OCI-LY3 (cell line): ENCODE data around the gene ACTBL2.

ENCODE experiments used
- H2AFZ ChIP-seq: fragments of 200-600, 300-600 bp; shearing (Covaris generic); 2 replicates; pipeline ENCODE4 v1.6.0; 2014; ENCODE audit warnings: antibody characterized with exemption, low read depth, low read length
- H3K27ac ChIP-seq: fragments of 200-600, 300-600 bp; sonication (generic); 2 replicates; pipeline ENCODE4 v1.5.1; 2014; ENCODE audit warnings: mild to moderate bottlenecking, low read length, moderate library complexity, mixed read lengths
- H3K27me3 ChIP-seq: fragments of 200-600, 300-600 bp; sonication (generic); 2 replicates; pipeline ENCODE4 v1.6.1; 2014; ENCODE audit warnings: low read depth, low read length, mixed read lengths
- H3K36me3 ChIP-seq: fragments of 200-600, 300-600 bp; sonication (generic); replicated peaks from 2 replicates; pipeline ENCODE3; 2014; ENCODE audit warnings: low read depth, low read length, mixed read lengths
- H3K4me1 ChIP-seq: fragments of 300-600, 200-600 bp; sonication (generic); 2 replicates; pipeline ENCODE4 v1.6.1; 2014; ENCODE audit warnings: low read length, mixed read lengths
- H3K4me2 ChIP-seq: fragments of 200-600, 300-600 bp; sonication (generic); 2 replicates; pipeline ENCODE4 v1.6.1; 2014; ENCODE audit warnings: low read length, mixed read lengths
- H3K4me3 ChIP-seq: fragments of 300-600, 200-600 bp; sonication (generic); 2 replicates; pipeline ENCODE4 v1.5.1; 2014; ENCODE audit warnings: antibody characterized with exemption, mild to moderate bottlenecking, low read length, moderate library complexity
- H3K79me2 ChIP-seq: fragments of 300-600, 200-600 bp; shearing (Covaris generic); 2 replicates; pipeline ENCODE4 v1.6.1; 2014; ENCODE audit warnings: mild to moderate bottlenecking, low read length, mixed read lengths
- H3K9ac ChIP-seq: fragments of 300-600, 200-600 bp; shearing (Covaris generic); 2 replicates; pipeline ENCODE4 v1.6.0; 2014; ENCODE audit warnings: mild to moderate bottlenecking, low read length, moderate library complexity
- H3K9me3 ChIP-seq: fragments of 200-600, 300-600 bp; shearing (Covaris generic); 2 replicates; pipeline ENCODE4 v1.6.1; 2014; ENCODE audit warnings: low read length, mixed read lengths; ENCODE audit not compliant: insufficient read depth
- H4K20me1 ChIP-seq: fragments of 200-600, 300-600 bp; sonication (generic); 2 replicates; pipeline ENCODE4 v1.6.1; 2016; ENCODE audit warnings: low read length, mixed read lengths; ENCODE audit not compliant: insufficient read depth
- CTCF ChIP-seq: fragments of 200-600, 300-600 bp; sonication (generic); IDR thresholded peaks from 2 replicates; pipeline ENCODE4 v1.5.1; 2014; ENCODE audit warnings: antibody characterized with exemption, low read length, low read depth
- EZH2phosphoT487 ChIP-seq: fragments of 200-600 bp; shearing (Covaris generic); IDR thresholded peaks from 2 replicates; pipeline ENCODE4 v1.6.1; 2018; ENCODE audit warnings: antibody characterized with exemption, mixed run types, low read depth

The ACTBL2 gene

DNA sequence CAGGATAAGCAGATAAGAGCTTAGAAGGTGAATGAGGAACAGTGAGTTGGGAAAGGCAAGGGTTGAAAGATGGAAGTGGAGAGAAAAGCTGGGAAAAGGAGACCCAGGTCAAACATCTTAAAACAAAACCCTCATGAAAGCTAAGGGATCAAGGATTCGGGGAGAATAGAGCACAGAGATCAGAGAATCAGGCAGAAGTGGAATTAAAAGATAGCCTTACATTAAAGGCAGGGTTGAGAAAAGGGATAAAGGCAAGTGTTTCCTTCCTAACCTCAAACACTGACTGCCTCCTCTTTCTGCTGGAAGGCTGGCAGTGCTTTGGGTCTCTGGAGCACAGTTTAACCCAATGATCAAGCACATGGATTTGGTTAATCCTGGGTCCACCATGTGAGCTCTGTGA is 28.7 kb upstream of the ACTBL2 start:
- Histone ChIP-seq H3K4me2 (no peak overlapping the region), H3K9ac (no peak overlapping the region), H3K27me3 (no peaks in the 10 kb centered on the region; the same call in 1 of the 2 replicates)

DNA sequence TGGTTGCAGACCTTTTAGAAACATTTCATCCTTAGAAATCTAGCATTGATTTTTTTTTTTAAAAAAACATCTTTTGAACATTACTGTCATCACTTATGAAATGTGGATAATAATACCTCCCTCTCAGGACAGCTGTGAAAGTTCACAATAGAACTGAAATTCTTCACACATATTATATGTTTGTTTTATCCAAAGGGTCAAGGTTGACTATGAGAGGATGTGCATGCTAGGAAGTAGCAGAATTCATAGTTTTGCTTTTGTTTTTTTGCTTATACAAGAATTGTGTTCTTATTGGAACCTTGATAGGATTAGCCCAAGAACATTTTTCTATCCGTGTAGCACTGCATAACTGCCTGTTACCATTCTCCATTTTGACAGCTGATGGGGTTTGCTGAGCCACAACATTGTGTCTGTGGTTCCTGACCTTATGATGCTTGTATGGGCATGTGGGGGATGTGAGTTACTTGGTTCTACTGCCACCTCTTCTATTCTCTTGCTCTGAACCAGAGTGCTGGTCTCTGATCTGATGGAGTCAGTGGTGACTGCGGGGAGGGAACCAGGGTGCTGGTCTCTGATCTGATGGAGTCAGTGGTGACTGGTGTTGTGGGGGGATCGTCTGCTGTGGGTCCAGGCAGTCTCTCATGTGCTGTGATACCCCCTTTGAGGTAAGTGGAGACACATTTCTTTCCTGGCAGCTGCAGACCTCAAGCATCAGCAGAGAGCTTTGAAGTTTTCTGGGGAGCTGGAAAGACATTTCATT is 27.1 kb upstream of the ACTBL2 start:
- H3K36me3 ChIP-seq = no peaks in the 10 kb centered on the region
- H4K20me1 ChIP-seq = no peaks in the 10 kb centered on the region
- H3K27ac ChIP-seq = no peak overlapping the region
- no peaks in the 10 kb centered on the region for H3K4me1 ChIP-seq
- H3K9me3 ChIP-seq = no peaks in the 10 kb centered on the region
- H3K4me2 ChIP-seq = no peak overlapping the region
- H3K4me3 ChIP-seq = no peak overlapping the region
- no peak overlapping the region for H2AFZ ChIP-seq
- H3K79me2 ChIP-seq = no peaks in the 10 kb centered on the region
- no peak for TF ChIP-seq EZH2phosphoT487
- TF ChIP-seq CTCF = no peak
- no peaks in the 10 kb centered on the region; the same call in 1 of the 2 replicates for H3K27me3 ChIP-seq
- no peak overlapping the region for H3K9ac ChIP-seq

More for the DNA sequence above, 28.7 kb upstream of the ACTBL2 start:
- TF ChIP-seq EZH2phosphoT487 (no peak), CTCF (no peak)
- no peak overlapping the region for H3K4me3 ChIP-seq
- no peaks in the 10 kb centered on the region for H3K9me3 ChIP-seq
- H3K4me1 ChIP-seq = no peaks in the 10 kb centered on the region
- H3K36me3 ChIP-seq = no peaks in the 10 kb centered on the region
- H3K27ac ChIP-seq = no peak overlapping the region
- H2AFZ ChIP-seq = no peak overlapping the region
- H3K79me2 ChIP-seq = no peaks in the 10 kb centered on the region
- no peaks in the 10 kb centered on the region for H4K20me1 ChIP-seq

GRCh38 chr5:57508211-57508610 is 25.6 kb upstream of the ACTBL2 start:
- Histone ChIP-seq H3K79me2 (no peaks in the 10 kb centered on the region), H3K9ac (no peak overlapping the region), H3K27me3 (no peaks in the 10 kb centered on the region; the same call in 1 of the 2 replicates), H2AFZ (no peak overlapping the region), H3K4me1 (no peaks in the 10 kb centered on the region), H3K27ac (no peak overlapping the region), H3K36me3 (no peaks in the 10 kb centered on the region), H3K4me3 (no peak overlapping the region), H4K20me1 (no peaks in the 10 kb centered on the region), H3K4me2 (no peak overlapping the region), H3K9me3 (no peaks in the 10 kb centered on the region)
- TF ChIP-seq CTCF = no peak
- no peak for TF ChIP-seq EZH2phosphoT487

- Histone ChIP-seq H2AFZ (no peak overlapping the region), H3K36me3 (no peaks in the 10 kb centered on the region), H3K27ac (no peak overlapping the region), H3K9ac (no peak overlapping the region), H3K79me2 (no peaks in the 10 kb centered on the region), H3K4me3 (no peak overlapping the region), H3K27me3 (no peaks in the 10 kb centered on the region), H3K4me1 (no peaks in the 10 kb centered on the region), H3K4me2 (no peak overlapping the region), H4K20me1 (no peaks in the 10 kb centered on the region), H3K9me3 (no peaks in the 10 kb centered on the region)
- no peak for TF ChIP-seq EZH2phosphoT487
These were observed 22.9 kb upstream of the ACTBL2 start for GRCh38 chr5:57505272-57506200.
